GM18873 (cell line): ENCODE measurements around the gene FBXO40.
"Not testable (repeated sequence)": the region's sequence is repeated elsewhere in the genome, so short reads cannot be mapped to it uniquely, and the experiment has no call there.

ENCODE experiments used
- ATAC-seq: cut with Tn5 transposase; IDR thresholded peaks from one replicate; pipeline ENCODE4 v1.9.1; 2021; ENCODE audit warnings: mild to moderate bottlenecking, moderate library complexity, moderate number of reproducible peaks; ENCODE audit not compliant: unreplicated experiment, low FRiP score

The FBXO40 gene

GRCh38 chr3:121592856-121593702 lies at the start of gene FBXO40:
Gene FBXO40 (plus strand): TSS chr3:121593379. CDS start chr3:121620576, 27,197 bp downstream.
- no peak for ATAC-seq

- no peak for ATAC-seq
These were observed 48.1 kb upstream of the FBXO40 start for GRCh38 chr3:121545049-121545573.

- ATAC-seq, result peak; percentile 71
These were observed 47.4 kb upstream of the FBXO40 start, which contains the start of gene POLQ for GRCh38 chr3:121545574-121546455. Gene POLQ (minus strand): TSS chr3:121545988. CDS start chr3:121545877, 111 bp downstream.

GRCh38 chr3:121552379-121552778 lies 40.8 kb upstream of the FBXO40 start:
- ATAC-seq, result no peak

GRCh38 chr3:121552797-121553196 lies 40.4 kb upstream of the FBXO40 start:
- ATAC-seq, result no peak

- no peak for ATAC-seq
These were observed 35.7 kb upstream of the FBXO40 start for GRCh38 chr3:121557426-121557934.

GRCh38 chr3:121562148-121562547 lies 31.0 kb upstream of the FBXO40 start:
- no peak for ATAC-seq

GRCh38 chr3:121566773-121567172 lies 26.4 kb upstream of the FBXO40 start:
- no peak for ATAC-seq

- ATAC-seq, result no peak
These were observed 25.5 kb upstream of the FBXO40 start, which contains the start of gene ARGFX for GRCh38 chr3:121567649-121568048. Gene ARGFX (plus strand): TSS chr3:121567949. CDS start chr3:121570714, 2,765 bp downstream.

GRCh38 chr3:121574449-121574848 lies 18.7 kb upstream of the FBXO40 start:
- no peak for ATAC-seq

- no peak for ATAC-seq
These were observed 11.5 kb upstream of the FBXO40 start for GRCh38 chr3:121581691-121582090.

GRCh38 chr3:121584418-121584817 lies 8.8 kb upstream of the FBXO40 start:
- ATAC-seq, result no peak

- ATAC-seq, result not testable (repeated sequence)
These were observed 627 bp downstream of the FBXO40 start for GRCh38 chr3:121593806-121594205.

GRCh38 chr3:121594850-121595249 lies 1.7 kb downstream of the FBXO40 start:
- no peak for ATAC-seq

GRCh38 chr3:121595765-121596406 lies 2.7 kb downstream of the FBXO40 start:
- ATAC-seq, result no peak

GRCh38 chr3:121598564-121598963 lies 5.4 kb downstream of the FBXO40 start:
- no peak for ATAC-seq

GRCh38 chr3:121599900-121600299 lies 6.7 kb downstream of the FBXO40 start:
- not testable (repeated sequence) for ATAC-seq

GRCh38 chr3:121601212-121601812 lies 8.1 kb downstream of the FBXO40 start:
- no peak for ATAC-seq

- no peak for ATAC-seq
These were observed 11.6 kb downstream of the FBXO40 start for GRCh38 chr3:121604759-121605158.

- ATAC-seq, result no peak
These were observed 12.9 kb downstream of the FBXO40 start for GRCh38 chr3:121606106-121606505.
